SK-N-SH treated with all-trans-retinoic acid at 6 μM for 48 hours (cell line): Measurements from ENCODE around the gene ABO.

Experiments used
- ESRRG ChIP-seq: fragments of 250-450 bp; sonication (Bioruptor Pico); IDR thresholded peaks from 2 replicates; pipeline ENCODE4 v1.6.1; 2021; ENCODE audit warnings: mild to moderate bottlenecking
- GLIS3 ChIP-seq: fragments of 250-450 bp; sonication (Bioruptor Pico); IDR thresholded peaks from 2 replicates; pipeline ENCODE4 v1.5.0; 2020; ENCODE audit warnings: mild to moderate bottlenecking, moderate library complexity
- ISL1 ChIP-seq: fragments of 250-450 bp; sonication (Bioruptor Pico); IDR thresholded peaks from 2 replicates; pipeline ENCODE4 v2.1.2; 2022; ENCODE audit warnings: mild to moderate bottlenecking, moderate library complexity
- PPARA ChIP-seq: fragments of 250-450 bp; sonication (Bioruptor Pico); IDR thresholded peaks from 2 replicates; pipeline ENCODE4 v1.5.0; 2020; ENCODE audit warnings: mild to moderate bottlenecking, borderline replicate concordance
- TCF4 ChIP-seq: fragments of 250-450 bp; sonication (Bioruptor Pico); IDR thresholded peaks from 2 replicates; pipeline ENCODE4 v1.8.0; 2021; ENCODE audit warnings: mild to moderate bottlenecking, moderate library complexity, borderline replicate concordance
- ZC3H10 ChIP-seq: fragments of 250-450 bp; sonication (Bioruptor Pico); IDR thresholded peaks from 2 replicates; pipeline ENCODE4 v1.5.1; 2021; ENCODE audit warnings: mild to moderate bottlenecking, moderate library complexity
- ZFP30 ChIP-seq: fragments of 450-650 bp; formaldehyde crosslinking; IDR thresholded peaks from 2 replicates; pipeline ENCODE4 v1.5.0; 2022; ENCODE audit warnings: mild to moderate bottlenecking, moderate library complexity
- TF ChIP-seq, protein P1 (sequence below): fragments of 250-450 bp; sonication (Bioruptor Pico); IDR thresholded peaks from 2 replicates; pipeline ENCODE4 v1.8.0; 2021; ENCODE audit warnings: low read depth, mild to moderate bottlenecking, moderate library complexity, borderline replicate concordance

DNA sequence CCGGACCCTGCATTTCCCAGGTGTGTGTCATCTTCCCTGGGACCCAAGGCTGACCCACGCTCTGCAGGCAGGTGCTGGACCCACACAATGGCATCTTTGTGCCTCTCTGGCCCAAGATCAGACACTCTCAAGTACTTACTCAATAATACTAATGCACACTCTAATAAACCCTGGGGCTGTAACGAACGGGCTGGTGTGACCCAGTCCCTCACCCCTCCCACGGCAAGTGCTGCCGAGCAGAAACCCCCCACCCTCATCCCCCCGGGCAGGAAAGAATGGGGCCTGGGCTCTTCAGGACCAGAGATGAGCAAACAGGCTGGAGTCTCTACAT is 64.8 kb downstream of the ABO start:
- no peak for TF ChIP-seq ZC3H10
- TF ChIP-seq GLIS3 (CRISPR knock-in tag), result no peak
- TF ChIP-seq ZFP30, result no peak
- TF ChIP-seq, protein P1, sequence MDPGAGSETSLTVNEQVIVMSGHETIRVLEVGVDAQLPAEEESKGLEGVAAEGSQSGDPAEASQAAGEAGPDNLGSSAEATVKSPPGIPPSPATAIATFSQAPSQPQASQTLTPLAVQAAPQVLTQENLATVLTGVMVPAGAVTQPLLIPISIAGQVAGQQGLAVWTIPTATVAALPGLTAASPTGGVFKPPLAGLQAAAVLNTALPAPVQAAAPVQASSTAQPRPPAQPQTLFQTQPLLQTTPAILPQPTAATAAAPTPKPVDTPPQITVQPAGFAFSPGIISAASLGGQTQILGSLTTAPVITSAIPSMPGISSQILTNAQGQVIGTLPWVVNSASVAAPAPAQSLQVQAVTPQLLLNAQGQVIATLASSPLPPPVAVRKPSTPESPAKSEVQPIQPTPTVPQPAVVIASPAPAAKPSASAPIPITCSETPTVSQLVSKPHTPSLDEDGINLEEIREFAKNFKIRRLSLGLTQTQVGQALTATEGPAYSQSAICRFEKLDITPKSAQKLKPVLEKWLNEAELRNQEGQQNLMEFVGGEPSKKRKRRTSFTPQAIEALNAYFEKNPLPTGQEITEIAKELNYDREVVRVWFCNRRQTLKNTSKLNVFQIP (CRISPR knock-in tag), result no peak
- no peak for TF ChIP-seq ISL1 (CRISPR knock-in tag)
- TF ChIP-seq PPARA, result no peak
- TF ChIP-seq TCF4 (CRISPR knock-in tag), result no peak
- TF ChIP-seq ESRRG, result no peak
